ENCODE measurements around the gene TNFAIP8.

- TF ChIP-seq POLR2A (IDR thresholded peaks at IDR 0.05; ENCODE audit: low read depth, low read length) = no peak
- no peak; the same call in 1 of the 2 replicates for TF ChIP-seq POLR2AphosphoS5 (IDR thresholded peaks at IDR 0.05; ENCODE audit: low read depth, low read length)
- no peak for TF ChIP-seq TAF1 (IDR thresholded peaks at IDR 0.05; ENCODE audit: borderline replicate concordance, low read depth, low read length)
These were observed 13.4 kb upstream of the TNFAIP8 start for GRCh38 chr5:119342406-119342805.
